Measurements from ENCODE around the gene IL1RAP.

The IL1RAP gene

DNA sequence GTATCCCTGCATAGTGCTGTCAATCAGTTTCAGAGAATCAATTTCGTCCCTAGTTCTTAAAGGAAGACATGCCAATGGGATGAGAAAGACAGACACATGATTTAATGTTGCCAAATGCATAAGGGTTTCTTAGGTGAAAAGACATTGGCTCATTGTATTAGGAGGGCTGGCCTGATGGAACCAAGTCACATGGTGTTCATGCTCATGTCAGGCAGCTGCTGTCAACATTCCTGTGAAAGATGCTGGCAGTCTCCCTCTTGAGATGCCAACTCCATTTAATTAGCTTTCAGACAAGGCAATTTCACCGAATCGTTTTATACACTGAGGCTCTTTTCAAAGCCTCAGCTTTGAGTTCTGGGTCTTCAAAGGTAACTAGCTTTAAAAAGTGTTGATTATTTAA, 16.1 kb upstream of the IL1RAP start:
- ATAC-seq: no peak
- TF ChIP-seq TSHZ2 (CRISPR knock-in tag; IDR thresholded peaks at IDR 0.05) (no peak), TCF4 (CRISPR knock-in tag; IDR thresholded peaks at IDR 0.05; ENCODE audit: borderline replicate concordance) (no peak), GLIS3 (CRISPR knock-in tag; IDR thresholded peaks at IDR 0.05) (no peak), BACH2 (CRISPR knock-in tag; IDR thresholded peaks at IDR 0.05; ENCODE audit: borderline replicate concordance) (no peak), RARB (CRISPR knock-in tag; IDR thresholded peaks at IDR 0.05) (no peak)

GRCh38 chr3:190498293-190498692, 15.6 kb upstream of the IL1RAP start:
- TF ChIP-seq BACH2 (CRISPR knock-in tag; IDR thresholded peaks at IDR 0.05; ENCODE audit: borderline replicate concordance) (no peak), ESRRG (CRISPR knock-in tag; IDR thresholded peaks at IDR 0.05) (no peak), ZC3H10 (CRISPR knock-in tag; IDR thresholded peaks at IDR 0.05) (no peak), TCF4 (CRISPR knock-in tag; IDR thresholded peaks at IDR 0.05; ENCODE audit: borderline replicate concordance) (no peak), ARNTL (CRISPR knock-in tag; IDR thresholded peaks at IDR 0.05; ENCODE audit: borderline replicate concordance, low read depth) (no peak), OSR1 (CRISPR knock-in tag; IDR thresholded peaks at IDR 0.05) (no peak), SNAI2 (CRISPR knock-in tag; IDR thresholded peaks at IDR 0.05) (no peak), ZFP30 (CRISPR knock-in tag; IDR thresholded peaks at IDR 0.05) (no peak), ZNF8 (CRISPR knock-in tag; IDR thresholded peaks at IDR 0.05) (no peak), CSDC2 (CRISPR knock-in tag; IDR thresholded peaks at IDR 0.05) (no peak), POU6F1 (CRISPR knock-in tag; IDR thresholded peaks at IDR 0.05; ENCODE audit: borderline replicate concordance, low read depth) (no peak), ZNF565 (CRISPR knock-in tag; conservative IDR thresholded peaks at IDR 0.05; ENCODE audit: low read depth) (no peak), CREB5 (CRISPR knock-in tag; IDR thresholded peaks at IDR 0.05; ENCODE audit: low read depth) (no peak), ZFP3 (CRISPR knock-in tag; IDR thresholded peaks at IDR 0.05) (no peak), TSHZ2 (CRISPR knock-in tag; IDR thresholded peaks at IDR 0.05) (no peak), TOX (CRISPR knock-in tag; IDR thresholded peaks at IDR 0.05; ENCODE audit: borderline replicate concordance) (no peak), RARB (CRISPR knock-in tag; IDR thresholded peaks at IDR 0.05) (no peak), ZNF70 (CRISPR knock-in tag; IDR thresholded peaks at IDR 0.05) (no peak)
- TF ChIP-seq, protein P1, sequence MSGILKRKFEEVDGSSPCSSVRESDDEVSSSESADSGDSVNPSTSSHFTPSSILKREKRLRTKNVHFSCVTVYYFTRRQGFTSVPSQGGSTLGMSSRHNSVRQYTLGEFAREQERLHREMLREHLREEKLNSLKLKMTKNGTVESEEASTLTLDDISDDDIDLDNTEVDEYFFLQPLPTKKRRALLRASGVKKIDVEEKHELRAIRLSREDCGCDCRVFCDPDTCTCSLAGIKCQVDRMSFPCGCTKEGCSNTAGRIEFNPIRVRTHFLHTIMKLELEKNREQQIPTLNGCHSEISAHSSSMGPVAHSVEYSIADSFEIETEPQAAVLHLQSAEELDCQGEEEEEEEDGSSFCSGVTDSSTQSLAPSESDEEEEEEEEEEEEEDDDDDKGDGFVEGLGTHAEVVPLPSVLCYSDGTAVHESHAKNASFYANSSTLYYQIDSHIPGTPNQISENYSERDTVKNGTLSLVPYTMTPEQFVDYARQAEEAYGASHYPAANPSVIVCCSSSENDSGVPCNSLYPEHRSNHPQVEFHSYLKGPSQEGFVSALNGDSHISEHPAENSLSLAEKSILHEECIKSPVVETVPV (CRISPR knock-in tag; IDR thresholded peaks at IDR 0.05): no peak
- TF ChIP-seq, protein P2, sequence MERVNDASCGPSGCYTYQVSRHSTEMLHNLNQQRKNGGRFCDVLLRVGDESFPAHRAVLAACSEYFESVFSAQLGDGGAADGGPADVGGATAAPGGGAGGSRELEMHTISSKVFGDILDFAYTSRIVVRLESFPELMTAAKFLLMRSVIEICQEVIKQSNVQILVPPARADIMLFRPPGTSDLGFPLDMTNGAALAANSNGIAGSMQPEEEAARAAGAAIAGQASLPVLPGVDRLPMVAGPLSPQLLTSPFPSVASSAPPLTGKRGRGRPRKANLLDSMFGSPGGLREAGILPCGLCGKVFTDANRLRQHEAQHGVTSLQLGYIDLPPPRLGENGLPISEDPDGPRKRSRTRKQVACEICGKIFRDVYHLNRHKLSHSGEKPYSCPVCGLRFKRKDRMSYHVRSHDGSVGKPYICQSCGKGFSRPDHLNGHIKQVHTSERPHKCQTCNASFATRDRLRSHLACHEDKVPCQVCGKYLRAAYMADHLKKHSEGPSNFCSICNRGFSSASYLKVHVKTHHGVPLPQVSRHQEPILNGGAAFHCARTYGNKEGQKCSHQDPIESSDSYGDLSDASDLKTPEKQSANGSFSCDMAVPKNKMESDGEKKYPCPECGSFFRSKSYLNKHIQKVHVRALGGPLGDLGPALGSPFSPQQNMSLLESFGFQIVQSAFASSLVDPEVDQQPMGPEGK (CRISPR knock-in tag; IDR thresholded peaks at IDR 0.05; ENCODE audit: borderline replicate concordance): no peak
- ATAC-seq: no peak

Data from SK-N-SH treated with all-trans-retinoic acid at 6 μM for 48 hours (cell line).